Suppressor macrophage treated with lipopolysaccharide for 4 hours (primary cell): ENCODE results near the gene TLK1.

Experiments used
- DNase-seq: peaks from one replicate; pipeline ENCODE4 v3.0.0-alpha.2; 2020

The TLK1 gene

DNA sequence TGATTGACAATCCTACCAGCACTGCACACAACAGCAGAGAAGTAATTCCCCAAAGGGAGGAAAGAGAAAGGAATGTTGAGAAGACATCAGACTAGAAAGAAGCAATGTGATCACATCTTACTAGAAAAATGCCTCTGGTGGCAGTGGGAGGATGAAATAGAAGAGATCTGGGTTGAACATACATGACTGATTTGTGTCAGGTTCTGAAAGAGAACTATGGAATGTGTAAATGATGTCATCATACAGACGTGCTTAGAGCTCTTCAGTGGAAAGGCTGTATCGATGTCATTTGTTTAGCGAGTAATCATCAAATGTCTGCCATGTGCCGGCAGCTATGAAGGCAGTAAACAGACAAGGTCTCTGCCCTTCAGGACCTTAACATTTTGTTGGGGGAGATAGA is 206.8 kb downstream of the TLK1 start:
- DNase-seq, result no peak

DNA sequence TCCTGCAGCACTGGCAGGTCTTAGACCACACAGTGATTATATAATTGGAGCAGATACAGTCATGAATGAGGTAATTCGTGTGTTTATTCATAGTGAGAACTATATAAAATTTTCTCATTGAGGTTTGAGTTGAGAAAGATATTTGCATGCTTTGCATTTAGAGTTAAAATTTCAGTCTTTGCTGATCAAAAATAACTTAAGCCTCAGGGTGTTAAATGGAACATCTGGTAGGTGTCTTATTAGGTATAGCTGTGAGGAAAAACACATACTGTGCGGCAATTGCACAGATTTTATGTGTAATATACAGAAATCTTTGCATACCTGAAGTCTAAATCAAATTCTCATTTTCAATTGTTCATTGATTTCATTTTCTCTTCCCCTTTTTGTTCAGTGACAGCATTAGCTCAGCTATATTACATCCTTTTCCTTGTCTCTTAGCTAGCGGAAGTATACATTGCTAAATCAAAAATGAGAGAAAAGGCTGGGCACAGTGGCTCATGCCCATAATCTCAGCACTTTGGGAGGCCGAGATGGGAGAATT is 210.4 kb downstream of the TLK1 start:
- DNase-seq, result peak; percentile 76

DNA sequence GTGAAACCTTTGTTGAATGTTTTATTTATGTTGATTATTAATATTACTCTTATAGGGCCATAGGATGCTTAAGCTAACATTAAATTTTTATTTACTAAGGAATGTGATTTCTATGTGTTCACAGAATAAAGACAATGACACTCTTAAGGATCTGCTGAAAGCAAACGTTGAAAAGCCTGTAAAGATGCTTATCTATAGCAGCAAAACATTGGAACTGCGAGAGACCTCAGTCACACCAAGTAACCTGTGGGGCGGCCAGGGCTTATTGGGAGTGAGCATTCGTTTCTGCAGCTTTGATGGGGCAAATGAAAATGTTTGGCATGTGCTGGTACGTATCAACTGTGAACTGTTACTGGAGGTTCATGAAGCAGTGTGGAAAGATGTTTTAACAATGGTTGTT is 211.3 kb downstream of the TLK1 start:
- no peak for DNase-seq

DNA sequence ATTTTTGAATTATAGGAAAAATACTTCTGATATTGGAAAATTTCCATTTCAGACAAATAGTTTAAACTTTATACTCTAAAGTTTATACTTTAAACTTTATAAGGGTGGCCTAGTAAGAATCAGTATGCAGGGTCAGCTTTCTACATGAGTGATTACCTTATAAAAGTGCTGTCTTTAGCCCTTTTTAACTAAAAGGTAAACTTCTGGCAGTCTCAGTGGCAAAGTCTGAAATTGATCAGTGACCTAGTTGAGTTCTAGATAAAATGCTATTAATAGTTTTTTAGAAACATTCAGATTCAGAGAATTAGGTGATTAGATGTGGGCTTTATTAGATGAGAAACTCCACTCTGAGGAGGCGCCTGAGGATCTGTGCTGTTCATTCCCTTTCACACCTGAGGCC is 216.1 kb downstream of the TLK1 start:
- no peak for DNase-seq

DNA sequence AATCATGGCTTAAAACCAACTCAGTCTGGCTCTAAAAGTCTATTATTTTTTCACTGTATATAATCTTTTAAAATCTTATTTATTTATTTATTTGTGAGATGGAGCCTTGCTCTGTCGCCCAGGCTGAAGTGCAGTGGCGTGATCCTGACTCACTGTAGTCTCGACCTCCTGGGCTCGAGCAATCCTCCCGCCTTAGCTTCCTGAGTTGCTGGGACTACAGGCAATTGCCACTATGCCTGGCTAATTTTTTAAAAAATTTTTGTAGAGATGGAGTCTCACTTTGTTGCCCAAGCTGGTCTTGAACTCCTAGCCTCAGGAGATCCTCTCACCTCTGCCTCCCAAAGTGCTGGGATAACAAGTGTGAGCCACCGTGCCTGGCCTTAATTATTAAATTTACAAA is 217.1 kb downstream of the TLK1 start:
- DNase-seq, result no peak

DNA sequence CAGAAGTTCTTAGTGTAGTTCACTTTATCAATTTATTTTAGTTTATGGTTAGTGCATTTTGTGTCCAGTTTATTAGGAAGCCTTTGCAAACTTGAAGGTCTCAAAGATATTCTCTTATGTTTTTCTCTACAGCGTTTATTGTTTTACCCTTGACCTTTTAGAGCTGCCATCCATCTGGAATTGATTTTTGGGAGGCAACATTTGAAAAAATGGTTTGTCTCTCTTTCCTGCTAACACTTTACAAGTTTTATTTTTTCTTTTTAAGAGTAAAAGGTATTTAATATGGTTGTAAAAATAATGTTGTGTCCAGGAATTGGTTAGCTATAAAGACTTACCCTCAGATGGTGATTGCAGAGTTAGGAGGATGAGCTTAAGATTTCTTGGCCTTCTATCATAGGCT is 217.7 kb downstream of the TLK1 start:
- no peak for DNase-seq

DNA sequence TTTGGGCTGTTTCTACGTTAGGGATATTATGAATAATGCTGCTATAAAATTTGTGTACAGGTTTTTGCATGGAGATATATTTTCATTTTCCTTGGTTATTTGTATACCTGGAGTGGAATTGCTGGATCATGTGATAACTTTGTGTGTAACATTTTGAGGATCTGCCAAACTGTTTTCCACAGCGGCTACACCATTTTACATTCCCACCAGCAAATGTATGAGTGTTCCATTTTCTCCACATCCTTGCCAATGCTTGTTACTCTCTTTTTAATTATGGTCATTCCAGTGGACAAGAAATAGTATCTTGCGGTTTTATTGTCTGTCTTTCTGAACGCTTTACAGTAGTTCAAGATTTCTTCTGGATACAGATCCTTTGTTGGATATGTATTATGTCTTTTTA is 218.1 kb downstream of the TLK1 start:
- no peak for DNase-seq
